Measurements from ENCODE around the gene SRPK2. TPM values are rescaled to one million over a fixed set of nuclear protein-coding genes. Genes with fewer than 3 reads are reported as not detected.

SRPK2 gene
- total and polyA plus RNA-seq, 2 of the 8 experiments (the other 6 are each of a cell fraction or from before 2014, with no cell fraction given): 10.0 to 47.1 TPM

DNA sequence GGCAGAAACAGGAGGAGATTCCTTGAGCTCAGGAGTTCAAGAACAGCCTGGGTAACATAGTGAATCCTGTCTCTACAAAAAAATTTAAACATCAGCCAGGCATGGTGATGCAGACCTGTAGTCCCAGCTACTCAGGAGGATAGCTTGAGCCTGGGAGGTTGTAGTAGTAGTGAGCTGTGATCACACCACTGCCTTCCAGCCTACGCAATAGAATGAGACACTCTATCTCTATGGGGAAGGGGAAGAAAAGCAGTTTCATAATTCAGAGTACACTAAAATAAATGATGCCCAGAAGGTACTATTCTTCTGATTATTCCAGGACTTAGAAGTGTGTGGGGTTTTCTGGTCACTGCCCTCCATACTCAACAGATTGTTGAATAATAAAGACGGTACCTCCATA is 197.4 kb downstream of the SRPK2 start (continued):
- TF ChIP-seq, protein P1, sequence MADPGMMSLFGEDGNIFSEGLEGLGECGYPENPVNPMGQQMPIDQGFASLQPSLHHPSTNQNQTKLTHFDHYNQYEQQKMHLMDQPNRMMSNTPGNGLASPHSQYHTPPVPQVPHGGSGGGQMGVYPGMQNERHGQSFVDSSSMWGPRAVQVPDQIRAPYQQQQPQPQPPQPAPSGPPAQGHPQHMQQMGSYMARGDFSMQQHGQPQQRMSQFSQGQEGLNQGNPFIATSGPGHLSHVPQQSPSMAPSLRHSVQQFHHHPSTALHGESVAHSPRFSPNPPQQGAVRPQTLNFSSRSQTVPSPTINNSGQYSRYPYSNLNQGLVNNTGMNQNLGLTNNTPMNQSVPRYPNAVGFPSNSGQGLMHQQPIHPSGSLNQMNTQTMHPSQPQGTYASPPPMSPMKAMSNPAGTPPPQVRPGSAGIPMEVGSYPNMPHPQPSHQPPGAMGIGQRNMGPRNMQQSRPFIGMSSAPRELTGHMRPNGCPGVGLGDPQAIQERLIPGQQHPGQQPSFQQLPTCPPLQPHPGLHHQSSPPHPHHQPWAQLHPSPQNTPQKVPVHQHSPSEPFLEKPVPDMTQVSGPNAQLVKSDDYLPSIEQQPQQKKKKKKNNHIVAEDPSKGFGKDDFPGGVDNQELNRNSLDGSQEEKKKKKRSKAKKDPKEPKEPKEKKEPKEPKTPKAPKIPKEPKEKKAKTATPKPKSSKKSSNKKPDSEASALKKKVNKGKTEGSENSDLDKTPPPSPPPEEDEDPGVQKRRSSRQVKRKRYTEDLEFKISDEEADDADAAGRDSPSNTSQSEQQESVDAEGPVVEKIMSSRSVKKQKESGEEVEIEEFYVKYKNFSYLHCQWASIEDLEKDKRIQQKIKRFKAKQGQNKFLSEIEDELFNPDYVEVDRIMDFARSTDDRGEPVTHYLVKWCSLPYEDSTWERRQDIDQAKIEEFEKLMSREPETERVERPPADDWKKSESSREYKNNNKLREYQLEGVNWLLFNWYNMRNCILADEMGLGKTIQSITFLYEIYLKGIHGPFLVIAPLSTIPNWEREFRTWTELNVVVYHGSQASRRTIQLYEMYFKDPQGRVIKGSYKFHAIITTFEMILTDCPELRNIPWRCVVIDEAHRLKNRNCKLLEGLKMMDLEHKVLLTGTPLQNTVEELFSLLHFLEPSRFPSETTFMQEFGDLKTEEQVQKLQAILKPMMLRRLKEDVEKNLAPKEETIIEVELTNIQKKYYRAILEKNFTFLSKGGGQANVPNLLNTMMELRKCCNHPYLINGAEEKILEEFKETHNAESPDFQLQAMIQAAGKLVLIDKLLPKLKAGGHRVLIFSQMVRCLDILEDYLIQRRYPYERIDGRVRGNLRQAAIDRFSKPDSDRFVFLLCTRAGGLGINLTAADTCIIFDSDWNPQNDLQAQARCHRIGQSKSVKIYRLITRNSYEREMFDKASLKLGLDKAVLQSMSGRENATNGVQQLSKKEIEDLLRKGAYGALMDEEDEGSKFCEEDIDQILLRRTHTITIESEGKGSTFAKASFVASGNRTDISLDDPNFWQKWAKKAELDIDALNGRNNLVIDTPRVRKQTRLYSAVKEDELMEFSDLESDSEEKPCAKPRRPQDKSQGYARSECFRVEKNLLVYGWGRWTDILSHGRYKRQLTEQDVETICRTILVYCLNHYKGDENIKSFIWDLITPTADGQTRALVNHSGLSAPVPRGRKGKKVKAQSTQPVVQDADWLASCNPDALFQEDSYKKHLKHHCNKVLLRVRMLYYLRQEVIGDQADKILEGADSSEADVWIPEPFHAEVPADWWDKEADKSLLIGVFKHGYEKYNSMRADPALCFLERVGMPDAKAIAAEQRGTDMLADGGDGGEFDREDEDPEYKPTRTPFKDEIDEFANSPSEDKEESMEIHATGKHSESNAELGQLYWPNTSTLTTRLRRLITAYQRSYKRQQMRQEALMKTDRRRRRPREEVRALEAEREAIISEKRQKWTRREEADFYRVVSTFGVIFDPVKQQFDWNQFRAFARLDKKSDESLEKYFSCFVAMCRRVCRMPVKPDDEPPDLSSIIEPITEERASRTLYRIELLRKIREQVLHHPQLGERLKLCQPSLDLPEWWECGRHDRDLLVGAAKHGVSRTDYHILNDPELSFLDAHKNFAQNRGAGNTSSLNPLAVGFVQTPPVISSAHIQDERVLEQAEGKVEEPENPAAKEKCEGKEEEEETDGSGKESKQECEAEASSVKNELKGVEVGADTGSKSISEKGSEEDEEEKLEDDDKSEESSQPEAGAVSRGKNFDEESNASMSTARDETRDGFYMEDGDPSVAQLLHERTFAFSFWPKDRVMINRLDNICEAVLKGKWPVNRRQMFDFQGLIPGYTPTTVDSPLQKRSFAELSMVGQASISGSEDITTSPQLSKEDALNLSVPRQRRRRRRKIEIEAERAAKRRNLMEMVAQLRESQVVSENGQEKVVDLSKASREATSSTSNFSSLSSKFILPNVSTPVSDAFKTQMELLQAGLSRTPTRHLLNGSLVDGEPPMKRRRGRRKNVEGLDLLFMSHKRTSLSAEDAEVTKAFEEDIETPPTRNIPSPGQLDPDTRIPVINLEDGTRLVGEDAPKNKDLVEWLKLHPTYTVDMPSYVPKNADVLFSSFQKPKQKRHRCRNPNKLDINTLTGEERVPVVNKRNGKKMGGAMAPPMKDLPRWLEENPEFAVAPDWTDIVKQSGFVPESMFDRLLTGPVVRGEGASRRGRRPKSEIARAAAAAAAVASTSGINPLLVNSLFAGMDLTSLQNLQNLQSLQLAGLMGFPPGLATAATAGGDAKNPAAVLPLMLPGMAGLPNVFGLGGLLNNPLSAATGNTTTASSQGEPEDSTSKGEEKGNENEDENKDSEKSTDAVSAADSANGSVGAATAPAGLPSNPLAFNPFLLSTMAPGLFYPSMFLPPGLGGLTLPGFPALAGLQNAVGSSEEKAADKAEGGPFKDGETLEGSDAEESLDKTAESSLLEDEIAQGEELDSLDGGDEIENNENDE (IDR thresholded peaks at IDR 0.05; ENCODE audit: insufficient replicate concordance, low read length): no peak
- TF ChIP-seq SAP30 (IDR thresholded peaks at IDR 0.05; ENCODE audit: insufficient read depth, insufficient replicate concordance, low read length) (no peak), RFX5 (IDR thresholded peaks at IDR 0.05; ENCODE audit: borderline replicate concordance, low read depth, low read length) (no peak), SUZ12 (IDR thresholded peaks at IDR 0.05; ENCODE audit: low read length) (no peak), TAF7 (optimal IDR thresholded peaks at IDR 0.05; ENCODE audit: borderline replicate concordance, low read depth, low read length) (no peak), KDM4A (IDR thresholded peaks at IDR 0.05; ENCODE audit: low read depth, low read length, severe bottlenecking) (no peak), GTF2F1 (IDR thresholded peaks at IDR 0.05; ENCODE audit: borderline replicate concordance, low read depth, low read length) (no peak), BRCA1 (IDR thresholded peaks at IDR 0.05; ENCODE audit: low read depth, low read length) (no peak)
- TF ChIP-seq, protein P2, sequence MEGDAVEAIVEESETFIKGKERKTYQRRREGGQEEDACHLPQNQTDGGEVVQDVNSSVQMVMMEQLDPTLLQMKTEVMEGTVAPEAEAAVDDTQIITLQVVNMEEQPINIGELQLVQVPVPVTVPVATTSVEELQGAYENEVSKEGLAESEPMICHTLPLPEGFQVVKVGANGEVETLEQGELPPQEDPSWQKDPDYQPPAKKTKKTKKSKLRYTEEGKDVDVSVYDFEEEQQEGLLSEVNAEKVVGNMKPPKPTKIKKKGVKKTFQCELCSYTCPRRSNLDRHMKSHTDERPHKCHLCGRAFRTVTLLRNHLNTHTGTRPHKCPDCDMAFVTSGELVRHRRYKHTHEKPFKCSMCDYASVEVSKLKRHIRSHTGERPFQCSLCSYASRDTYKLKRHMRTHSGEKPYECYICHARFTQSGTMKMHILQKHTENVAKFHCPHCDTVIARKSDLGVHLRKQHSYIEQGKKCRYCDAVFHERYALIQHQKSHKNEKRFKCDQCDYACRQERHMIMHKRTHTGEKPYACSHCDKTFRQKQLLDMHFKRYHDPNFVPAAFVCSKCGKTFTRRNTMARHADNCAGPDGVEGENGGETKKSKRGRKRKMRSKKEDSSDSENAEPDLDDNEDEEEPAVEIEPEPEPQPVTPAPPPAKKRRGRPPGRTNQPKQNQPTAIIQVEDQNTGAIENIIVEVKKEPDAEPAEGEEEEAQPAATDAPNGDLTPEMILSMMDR (IDR thresholded peaks at IDR 0.05; ENCODE audit: control extremely low read depth in 1 of 3, insufficient read depth in 1 of 3, low read depth in 1 of 3, low read length in 3 of 3): no peak
